Stimulated activated naive CD8-positive, alpha-beta T cell treated with anti-CD3 and anti-CD28 coated beads, Interleukin-15, amount 100 ng/mL, for 72 hours (primary cell): ENCODE measurements around the gene CDK19.
"Not testable (repeated sequence)": the region's sequence is repeated elsewhere in the genome, so short reads cannot be mapped to it uniquely, and the experiment has no call there.

Source experiments
- ATAC-seq: fragments of 150-1000 bp; cut with Tn5 transposase; 2 replicates; pipeline ENCODE4 v1.10.0; 2021; ENCODE audit warnings: mild to moderate bottlenecking, moderate library complexity
- DNase-seq, 2 donors: peaks; one replicate each; pipeline ENCODE4 v3.0.0; 2021 to 2022
- H3K27ac Mint-ChIP-seq, 2 donors: one replicate each; pipeline ENCODE4 v1.8.0; 2022; ENCODE audit warnings: mild to moderate bottlenecking in 2 of 2, mixed read lengths in 2 of 2, moderate library complexity in 2 of 2
- H3K27me3 Mint-ChIP-seq: one replicate; pipeline ENCODE4 v1.8.0; 2022; ENCODE audit warnings: mixed read lengths
- H3K4me1 Mint-ChIP-seq: one replicate; pipeline ENCODE4 v1.8.0; 2022; ENCODE audit warnings: mild to moderate bottlenecking, mixed read lengths
- H3K4me3 Mint-ChIP-seq, 2 donors: one replicate each; pipeline ENCODE4 v1.8.0; 2022; ENCODE audit warnings: mild to moderate bottlenecking in 2 of 2, mixed read lengths in 2 of 2, moderate library complexity in 1 of 2
- H3K9me3 Mint-ChIP-seq, 2 donors: one replicate each; pipeline ENCODE4 v1.8.0; 2022; ENCODE audit warnings: mixed read lengths in 2 of 2

The CDK19 gene

GRCh38 chr6:110815411-110816409, at the start of gene CDK19:
Gene CDK19 (minus strand): TSS chr6:110815469. CDS start chr6:110815136, 333 bp downstream.
- Mint-ChIP-seq H3K27ac (peak within 1 kb of the TSS; percentile 98 to 99), H3K9me3 (no peaks in the 10 kb centered on the region), H3K4me3 (peak within 1 kb of the TSS; percentile 97 to 100), H3K27me3 (no peaks in the 10 kb centered on the region), H3K4me1 (peaks cover 36% of the 10 kb centered on the region)
- DNase-seq, result peak; percentile 98 to 99
- peak; percentile 88 for ATAC-seq

- Mint-ChIP-seq H3K4me3 (no peak overlapping the region), H3K4me1 (peaks cover 19% of the 10 kb centered on the region), H3K27ac (no peak overlapping the region), H3K27me3 (no peaks in the 10 kb centered on the region), H3K9me3 (no peaks in the 10 kb centered on the region)
- ATAC-seq, result no peak
- no peak for DNase-seq
These were observed 49.6 kb upstream of the CDK19 start for GRCh38 chr6:110864824-110865223.

- Mint-ChIP-seq H3K9me3 (no peaks in the 10 kb centered on the region), H3K27me3 (no peaks in the 10 kb centered on the region), H3K4me3 (peak overlapping the region; percentile 19 to 50), H3K27ac (peak overlapping the region; percentile 61 to 90), H3K4me1 (peaks cover 22% of the 10 kb centered on the region)
- no peak for DNase-seq
- no peak for ATAC-seq
These were observed 44.1 kb upstream of the CDK19 start for GRCh38 chr6:110859335-110859792.

- Mint-ChIP-seq H3K9me3 (no peaks in the 10 kb centered on the region), H3K4me1 (peaks cover 22% of the 10 kb centered on the region), H3K4me3 (no peak overlapping the region), H3K27ac (no peak overlapping the region), H3K27me3 (no peaks in the 10 kb centered on the region)
- DNase-seq, result no peak
- ATAC-seq, result no peak
These were observed 43.4 kb upstream of the CDK19 start for GRCh38 chr6:110858562-110859214.

GRCh38 chr6:110858016-110858415, 42.7 kb upstream of the CDK19 start:
- Mint-ChIP-seq H3K4me3 (no peak overlapping the region), H3K9me3 (no peaks in the 10 kb centered on the region), H3K27me3 (no peaks in the 10 kb centered on the region), H3K27ac (no peak overlapping the region), H3K4me1 (peaks cover 22% of the 10 kb centered on the region)
- no peak for DNase-seq
- ATAC-seq, result no peak

- ATAC-seq (no peak), DNase-seq (no peak)
- H3K4me1 Mint-ChIP-seq, result peaks cover 22% of the 10 kb centered on the region
- no peak overlapping the region for H3K4me3 Mint-ChIP-seq
- no peaks in the 10 kb centered on the region for H3K9me3 Mint-ChIP-seq
- H3K27ac Mint-ChIP-seq, result no peak overlapping the region
- no peaks in the 10 kb centered on the region for H3K27me3 Mint-ChIP-seq
These were observed 41.0 kb upstream of the CDK19 start for GRCh38 chr6:110856296-110856695.

- Mint-ChIP-seq H3K9me3 (no peaks in the 10 kb centered on the region), H3K27me3 (no peaks in the 10 kb centered on the region), H3K4me3 (no peak overlapping the region), H3K27ac (no peak overlapping the region), H3K4me1 (peaks cover 2% of the 10 kb centered on the region)
- ATAC-seq, result no peak
- DNase-seq, result no peak
These were observed 38.6 kb upstream of the CDK19 start for GRCh38 chr6:110853754-110854477.

GRCh38 chr6:110852773-110853172, 37.5 kb upstream of the CDK19 start:
- DNase-seq (no peak), ATAC-seq (no peak)
- H3K4me1 Mint-ChIP-seq, result no peaks in the 10 kb centered on the region
- no peak overlapping the region for H3K4me3 Mint-ChIP-seq
- no peaks in the 10 kb centered on the region for H3K9me3 Mint-ChIP-seq
- H3K27me3 Mint-ChIP-seq, result no peaks in the 10 kb centered on the region
- H3K27ac Mint-ChIP-seq, result no peak overlapping the region

GRCh38 chr6:110849781-110850180, 34.5 kb upstream of the CDK19 start:
- H3K4me3 Mint-ChIP-seq, result no peak overlapping the region
- H3K27me3 Mint-ChIP-seq, result no peaks in the 10 kb centered on the region
- ATAC-seq, result no peak
- H3K4me1 Mint-ChIP-seq, result no peaks in the 10 kb centered on the region
- H3K27ac Mint-ChIP-seq, result no peak overlapping the region
- H3K9me3 Mint-ChIP-seq, result no peaks in the 10 kb centered on the region
- DNase-seq, result no peak

GRCh38 chr6:110841266-110841665, 26.0 kb upstream of the CDK19 start:
- ATAC-seq, result no peak
- no peak for DNase-seq
- H3K4me1 Mint-ChIP-seq, result no peaks in the 10 kb centered on the region
- H3K27ac Mint-ChIP-seq, result peak overlapping the region in 1 of 2 donors; percentile 67
- no peaks in the 10 kb centered on the region for H3K9me3 Mint-ChIP-seq
- no peaks in the 10 kb centered on the region for H3K27me3 Mint-ChIP-seq
- no peak overlapping the region for H3K4me3 Mint-ChIP-seq

- ATAC-seq, H3K27me3 Mint-ChIP-seq, H3K27ac Mint-ChIP-seq, H3K4me1 Mint-ChIP-seq, DNase-seq, H3K9me3 Mint-ChIP-seq, H3K4me3 Mint-ChIP-seq: not testable (repeated sequence)
These were observed 20.5 kb upstream of the CDK19 start for GRCh38 chr6:110835751-110836150.

GRCh38 chr6:110833831-110834230, 18.6 kb upstream of the CDK19 start:
- no peak overlapping the region for H3K27ac Mint-ChIP-seq
- no peaks in the 10 kb centered on the region for H3K27me3 Mint-ChIP-seq
- H3K9me3 Mint-ChIP-seq, result no peaks in the 10 kb centered on the region
- ATAC-seq (no peak), DNase-seq (no peak)
- no peaks in the 10 kb centered on the region for H3K4me1 Mint-ChIP-seq
- H3K4me3 Mint-ChIP-seq, result no peak overlapping the region

- DNase-seq, result no peak
- no peak for ATAC-seq
These were observed 16.1 kb upstream of the CDK19 start for GRCh38 chr6:110831405-110831804.

GRCh38 chr6:110828396-110828795, 13.1 kb upstream of the CDK19 start:
- DNase-seq (no peak), ATAC-seq (no peak)
- no peaks in the 10 kb centered on the region for H3K27me3 Mint-ChIP-seq

More at GRCh38 chr6:110831405-110831804, 16.1 kb upstream of the CDK19 start:
- H3K4me3 Mint-ChIP-seq, result no peak overlapping the region
- H3K27me3 Mint-ChIP-seq, result no peaks in the 10 kb centered on the region
- H3K27ac Mint-ChIP-seq, result no peak overlapping the region
- no peaks in the 10 kb centered on the region for H3K4me1 Mint-ChIP-seq
- H3K9me3 Mint-ChIP-seq, result no peaks in the 10 kb centered on the region

More at GRCh38 chr6:110828396-110828795, 13.1 kb upstream of the CDK19 start:
- no peaks in the 10 kb centered on the region for H3K9me3 Mint-ChIP-seq
- no peak overlapping the region for H3K27ac Mint-ChIP-seq
- no peaks in the 10 kb centered on the region for H3K4me1 Mint-ChIP-seq
- no peak overlapping the region for H3K4me3 Mint-ChIP-seq
